Pons (tissue), 1 donor: Measurements from ENCODE around the gene WBP11.
A peak's percentile ranks its signal among the peaks of the same experiment; 100 is the strongest.
"Not testable (repeated sequence)": the region's sequence is repeated elsewhere in the genome, so short reads cannot be mapped to it uniquely, and the experiment has no call there.

Experiments used
- DNase-seq: peaks from one replicate; pipeline ENCODE4 v3.0.0-alpha.2; 2016; ENCODE audit warnings: low spot score

Gene WBP11

GRCh38 chr12:14772946-14773345 is 30.3 kb downstream of the WBP11 start:
- no peak for DNase-seq

DNA sequence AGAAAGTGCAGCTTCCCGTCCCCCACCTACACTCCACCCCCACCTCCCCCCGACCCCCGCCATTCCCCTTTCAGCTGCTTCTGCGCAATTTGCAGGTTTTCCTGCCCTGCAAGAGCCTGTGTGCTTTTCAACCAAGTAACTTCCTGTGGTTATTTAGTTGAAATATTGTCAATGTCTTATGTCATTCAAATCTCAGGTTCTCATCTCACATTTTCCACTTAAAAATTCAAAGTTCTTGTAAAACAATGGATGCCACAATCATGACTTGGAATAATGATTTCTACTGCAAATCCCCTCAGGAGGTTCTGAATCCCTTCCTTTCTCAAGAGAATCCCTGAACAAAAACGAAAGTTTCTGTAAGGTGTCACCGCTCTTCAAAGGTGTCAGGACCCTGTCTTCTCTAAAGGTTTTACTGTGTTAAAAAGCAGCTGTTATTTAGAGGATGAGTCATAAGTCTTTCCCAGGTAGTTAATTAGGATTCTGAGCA is 31.6 kb downstream of the WBP11 start:
- no peak for DNase-seq

DNA sequence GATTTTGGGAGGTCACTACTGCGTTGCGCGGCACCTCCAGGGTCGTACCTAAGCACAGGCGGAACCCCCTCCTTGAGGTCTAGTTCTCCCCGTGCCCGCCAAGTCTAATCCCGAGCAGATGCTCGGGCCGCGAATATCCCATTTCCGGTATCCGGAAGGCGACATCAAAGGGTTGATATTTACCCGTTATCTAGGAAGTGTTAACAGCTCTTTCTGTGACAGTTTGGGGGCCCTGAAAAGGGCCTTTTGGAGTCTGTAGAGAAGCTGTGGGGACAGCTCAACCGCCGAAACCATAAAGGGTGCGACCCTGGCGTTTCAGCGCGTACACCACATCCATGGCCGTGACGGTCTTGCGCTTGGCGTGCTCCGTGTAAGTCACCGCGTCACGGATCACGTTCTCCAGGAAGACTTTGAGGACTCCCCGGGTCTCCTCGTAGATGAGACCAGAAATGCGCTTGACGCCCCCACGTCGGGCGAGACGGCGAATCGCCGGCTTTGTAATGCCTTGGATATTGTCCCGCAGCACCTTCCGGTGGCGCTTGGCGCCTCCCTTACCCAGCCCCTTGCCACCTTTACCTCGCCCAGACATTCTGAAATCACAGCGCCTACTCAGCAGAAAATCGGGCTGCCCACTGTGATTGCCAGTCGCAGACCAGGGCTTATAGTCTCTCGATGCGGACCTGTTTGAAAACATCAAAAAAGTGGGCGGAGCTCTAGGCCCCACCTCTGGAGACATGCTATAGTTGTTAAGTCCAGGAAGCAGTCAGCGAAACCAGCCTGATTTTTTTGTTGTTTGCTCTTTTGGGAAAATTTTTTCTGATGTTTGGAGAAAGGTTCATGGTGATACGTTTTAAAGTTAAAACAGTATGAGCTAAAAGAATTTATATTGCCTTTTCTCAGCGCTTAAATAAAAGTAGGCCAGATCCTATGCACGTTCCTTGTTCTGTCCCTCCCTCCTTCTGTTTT is 32.5 kb downstream of the WBP11 start:
- DNase-seq: peak; percentile 96

DNA sequence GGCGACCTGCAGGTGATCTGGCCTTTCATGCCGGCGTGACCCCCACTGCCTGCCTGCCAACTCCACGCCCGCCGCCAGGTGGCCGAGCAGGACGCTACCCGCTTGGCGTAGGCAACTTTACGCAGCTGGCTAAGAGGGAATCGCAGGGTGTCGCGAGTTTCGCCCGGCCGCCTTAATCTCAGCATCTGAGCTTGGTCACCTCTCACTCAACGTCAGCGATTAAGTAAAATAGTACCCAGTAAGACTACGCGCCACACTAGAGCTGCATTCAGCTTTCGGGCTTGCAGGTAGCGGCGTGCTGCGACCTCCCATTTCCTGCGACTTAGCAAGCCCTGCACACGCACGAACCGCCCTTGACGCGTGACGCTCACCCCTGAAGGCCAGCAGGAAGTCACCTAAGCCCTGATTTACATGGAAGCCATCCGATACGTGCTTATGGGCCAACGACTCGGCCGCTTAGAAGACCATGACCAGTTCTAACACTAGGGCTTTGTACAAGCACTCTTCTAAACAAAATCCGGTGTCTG is 33.2 kb downstream of the WBP11 start:
- DNase-seq: peak; percentile 60

DNA sequence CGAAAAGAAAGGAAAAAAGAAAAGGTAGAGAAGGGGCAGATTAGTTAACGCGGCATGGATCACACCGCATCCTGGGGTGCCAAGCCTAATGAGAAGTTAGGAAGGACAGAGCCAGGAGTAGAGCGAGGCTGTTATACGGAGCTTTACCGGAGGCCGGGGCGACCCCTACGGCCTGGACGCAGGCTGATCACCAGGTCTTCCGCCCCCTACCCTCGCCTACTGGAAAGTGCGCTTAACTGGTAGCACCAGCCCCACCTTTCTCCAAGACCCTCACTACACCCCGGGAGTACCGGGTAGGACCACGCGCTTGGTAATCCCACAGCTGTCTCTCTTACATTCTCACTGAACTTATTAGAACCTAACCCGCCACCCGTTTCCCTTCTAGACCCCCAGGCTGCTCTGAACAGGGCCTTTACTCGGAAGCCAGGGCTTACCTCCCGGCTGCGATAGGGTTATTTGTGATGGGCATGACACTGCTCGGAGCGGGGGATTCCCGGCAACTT is 33.8 kb downstream of the WBP11 start:
- DNase-seq: no peak

DNA sequence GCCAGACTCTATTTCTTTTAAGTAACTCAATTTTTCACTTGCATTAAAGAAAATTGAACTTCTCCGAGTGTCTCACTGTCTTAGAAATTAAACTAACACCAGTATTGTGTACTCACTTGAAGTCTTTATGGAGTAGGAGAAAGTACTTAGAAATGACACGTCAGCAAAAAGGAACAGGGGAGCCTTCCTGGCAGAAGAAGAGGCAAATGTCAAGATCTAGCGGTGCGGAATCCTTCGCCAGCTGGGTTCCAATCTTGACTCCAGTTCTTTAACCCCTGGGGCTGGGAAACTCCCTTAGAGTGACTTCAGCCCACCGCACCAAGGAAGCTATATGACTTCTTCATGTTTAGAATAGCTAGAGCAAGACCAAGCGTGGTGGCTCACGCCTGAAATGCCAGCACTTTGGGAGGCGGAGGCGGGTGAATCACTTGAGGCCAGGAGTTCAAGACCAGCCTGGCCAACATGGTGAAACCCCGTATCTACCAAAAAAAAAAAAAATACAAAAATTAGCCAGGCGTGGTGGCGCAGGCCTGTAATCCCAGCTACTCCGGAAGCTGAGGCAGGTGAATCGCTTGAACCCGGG is 34.4 kb downstream of the WBP11 start:
- DNase-seq: no peak

GRCh38 chr12:14767617-14768016 is 35.7 kb downstream of the WBP11 start:
- no peak for DNase-seq

- DNase-seq: no peak
Observed at GRCh38 chr12:14766649-14767215, 36.5 kb downstream of the WBP11 start.

DNA sequence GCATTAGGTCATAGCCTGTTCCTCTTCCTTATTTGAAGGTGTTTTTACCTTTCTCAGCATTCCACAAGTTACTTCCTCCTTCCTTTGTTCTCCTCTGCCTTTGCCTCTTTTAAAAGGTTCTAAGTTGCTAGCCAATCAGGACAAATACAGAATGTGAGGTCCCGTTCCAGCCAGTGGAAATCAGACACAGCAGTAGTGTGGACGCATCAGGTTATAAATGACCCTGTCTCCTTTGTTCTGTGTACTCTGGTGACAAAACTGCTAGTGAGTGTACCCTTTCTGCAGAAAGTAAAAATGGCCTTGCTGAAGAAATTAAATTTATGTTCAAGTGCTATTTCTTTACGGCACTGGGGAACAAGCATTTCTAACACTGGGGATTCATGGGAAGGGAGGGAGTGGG is 37.3 kb downstream of the WBP11 start:
- not testable (repeated sequence) for DNase-seq

DNA sequence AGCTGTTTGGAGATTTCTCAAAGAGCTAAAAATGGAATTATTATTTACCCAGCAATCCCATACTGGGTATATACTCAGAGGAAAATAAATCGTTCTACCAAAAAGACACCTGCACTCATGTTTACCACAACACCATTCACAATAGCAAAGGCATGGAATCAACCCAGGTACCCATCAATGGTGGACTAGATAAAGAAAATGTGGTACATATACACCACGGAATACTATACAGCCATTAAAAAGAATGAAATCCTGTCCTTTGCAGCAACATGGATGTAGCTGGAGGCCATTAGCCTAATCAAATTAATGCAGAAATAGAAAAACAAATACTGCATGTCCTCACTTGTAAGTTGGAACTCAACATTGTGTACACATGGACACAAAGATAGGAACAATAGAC is 37.9 kb downstream of the WBP11 start:
- no peak for DNase-seq

DNA sequence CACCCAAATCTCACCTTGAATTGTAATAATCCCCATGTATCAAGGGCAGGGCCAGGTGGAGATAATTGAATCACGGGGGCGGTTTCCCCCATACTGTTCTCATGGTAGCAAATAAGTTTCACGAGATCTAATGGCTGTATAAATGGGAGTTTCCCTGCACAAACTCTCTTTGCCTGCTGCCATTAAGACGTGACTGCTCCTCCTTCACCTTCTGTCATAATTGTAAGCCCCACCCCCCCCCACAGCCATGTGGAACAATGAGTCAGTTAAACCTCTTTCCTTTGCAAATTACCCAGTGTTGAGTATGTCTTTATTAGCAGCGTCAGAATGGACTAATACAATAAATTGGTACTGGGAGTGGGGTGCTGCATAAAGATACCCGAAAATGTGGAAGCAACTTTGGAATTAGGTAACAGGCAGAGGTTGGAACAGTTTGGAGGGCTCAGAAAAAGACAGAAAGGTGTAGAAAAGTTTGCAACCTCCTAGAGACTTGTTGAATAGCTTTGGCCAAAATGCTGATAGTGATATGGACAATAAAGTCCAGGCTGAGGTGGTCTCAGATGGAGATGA is 43.5 kb downstream of the WBP11 start:
- DNase-seq: not testable (repeated sequence)

DNA sequence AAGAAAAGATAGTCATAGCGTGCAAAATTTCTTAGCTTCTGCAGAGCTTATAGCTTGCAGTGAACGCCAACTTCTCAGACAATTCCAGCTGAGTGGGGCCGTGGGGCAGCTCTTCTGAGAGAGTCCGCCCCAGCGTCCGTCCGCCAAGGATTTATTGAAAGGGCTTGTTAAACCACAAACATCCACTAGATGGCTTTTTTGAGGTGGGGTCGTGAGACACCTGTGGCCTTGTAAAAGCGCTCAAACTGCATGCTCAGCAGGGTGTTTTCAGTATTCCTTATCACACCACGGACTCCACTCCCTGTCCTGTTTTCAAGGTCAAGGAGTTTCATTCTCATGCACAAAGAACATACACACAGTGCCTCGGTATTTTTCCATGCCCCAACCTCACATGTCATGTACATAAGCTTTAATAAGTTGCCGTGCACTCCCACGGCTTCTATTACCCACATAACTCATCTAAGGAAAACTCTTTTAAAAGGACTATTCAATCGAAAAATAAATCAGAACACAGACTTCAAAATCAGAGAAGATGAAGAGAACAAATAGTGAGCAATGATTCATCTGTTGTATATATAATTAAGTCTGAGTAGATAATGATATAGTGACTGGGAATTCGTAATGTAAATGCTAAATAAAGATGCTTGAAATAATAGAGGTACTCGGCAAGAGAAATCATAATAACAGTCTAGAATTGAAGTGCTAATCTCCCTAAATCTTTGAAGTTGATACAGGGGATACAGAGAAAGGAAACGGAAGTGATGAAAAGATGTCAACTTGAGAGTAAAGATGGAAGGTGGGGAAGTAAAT is 46.7 kb downstream of the WBP11 start:
- no peak for DNase-seq

- no peak for DNase-seq
Observed at GRCh38 chr12:14751986-14752385, 51.3 kb downstream of the WBP11 start.

DNA sequence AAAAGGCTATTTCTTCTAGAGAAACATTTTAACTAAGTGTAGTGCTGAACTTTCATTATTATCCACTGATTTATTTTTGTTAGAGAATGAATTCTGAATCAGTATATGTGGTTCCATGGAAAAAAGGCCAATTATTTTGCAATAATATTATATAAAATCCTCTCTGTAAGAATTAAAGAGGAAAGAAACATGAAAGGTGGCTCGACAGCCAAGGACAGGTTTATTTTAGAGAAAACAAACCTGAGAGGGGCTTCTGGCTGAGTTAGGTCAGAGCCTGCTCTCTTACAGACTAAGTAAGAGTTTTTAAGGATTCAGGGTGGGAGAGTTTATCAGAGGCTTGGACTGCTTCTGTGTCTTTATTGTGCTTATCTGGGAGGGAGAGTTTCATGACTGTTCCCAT is 60.2 kb downstream of the WBP11 start:
- no peak for DNase-seq

DNA sequence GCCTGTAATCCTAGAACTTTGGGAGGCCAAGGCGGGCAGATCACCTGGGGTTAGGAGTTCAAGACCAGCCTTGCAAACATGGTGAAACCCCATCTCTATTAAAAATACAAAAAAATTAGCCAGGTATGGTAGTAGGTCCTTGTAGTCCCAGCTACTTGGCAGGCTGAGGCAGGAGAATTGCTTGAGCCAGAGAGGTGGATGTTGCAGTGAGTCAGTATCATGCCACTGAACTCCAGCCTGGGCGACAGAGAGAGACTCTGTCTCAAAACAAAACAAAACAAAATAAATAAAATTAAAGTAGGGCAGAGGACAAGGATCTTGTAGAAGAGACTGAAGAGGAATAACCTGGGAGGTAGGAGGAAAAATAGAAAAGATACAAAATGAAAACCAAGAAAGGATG is 61.3 kb downstream of the WBP11 start:
- DNase-seq: no peak

- no peak for DNase-seq
Observed at GRCh38 chr12:14741153-14741552, 62.1 kb downstream of the WBP11 start.

DNA sequence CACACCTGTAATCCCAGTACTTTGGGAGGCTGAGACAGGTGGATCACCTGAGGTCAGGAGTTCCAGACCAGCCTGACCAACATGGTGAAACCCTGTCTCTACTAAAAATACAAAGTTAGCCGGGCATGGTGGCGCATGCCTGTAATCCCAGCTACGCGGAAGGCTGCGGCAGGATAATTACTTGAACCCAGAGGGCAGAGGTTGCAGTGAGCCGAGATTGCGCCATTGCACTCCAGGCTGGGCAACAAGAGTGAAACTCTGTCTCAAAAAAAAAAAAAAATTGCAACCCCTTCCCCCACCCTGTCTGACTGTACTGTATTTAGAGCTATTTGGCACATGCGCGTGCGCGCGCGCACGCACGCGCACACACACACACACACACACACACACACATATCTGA is 66.8 kb downstream of the WBP11 start:
- not testable (repeated sequence) for DNase-seq
